B cell (primary cell): Measurements from ENCODE around the gene SLC7A6. TPM values are rescaled to one million over a fixed set of nuclear protein-coding genes. Genes with fewer than 3 reads are reported as not detected.

Source experiments
- ATAC-seq: fragments of 200-7000 bp; cut with Tn5 transposase; one replicate; pipeline ENCODE4 v1.10.0; 2021; ENCODE audit warnings: low read depth, mild to moderate bottlenecking, moderate number of reproducible peaks, moderate library complexity
- CTCF ChIA-PET: fragments of 350-600 bp; sonication (Branson Sonifier 250); formaldehyde crosslinking; loops from one replicate; lab custom pipeline; 2021; ENCODE audit warnings: antibody characterized with exemption, inconsistent platforms; lab: Charles Lee
- POLR2A ChIA-PET: fragments of 350-600 bp; sonication (Branson Sonifier 250); formaldehyde crosslinking; loops from one replicate; lab custom pipeline; 2021; ENCODE audit warnings: antibody characterized with exemption; lab: Charles Lee
- DNase-seq: peaks from one replicate; pipeline ENCODE4 v3.0.0; 2013
- H2AFZ ChIP-seq: 2 replicates; pipeline ENCODE4 v1.6.1; 2012; ENCODE audit warnings: mild to moderate bottlenecking, low read depth, low read length; ENCODE audit not compliant: insufficient read depth, poor library complexity, severe bottlenecking
- H3K27ac ChIP-seq, 2 donors: 1 replicate in 1 of 2; 2 replicates in 1 of 2; pipeline ENCODE4 v1.5.1; 2012 to 2013; ENCODE audit warnings: low read length in 2 of 2, mild to moderate bottlenecking in 2 of 2, moderate library complexity in 1 of 2
- H3K27me3 ChIP-seq, 4 experiments: fragments of 200-600 bp in 1 of 4; sonication (generic) in 1 of 4; replicated peaks in 1 of 4; 1 replicate in 2 of 4; 2 replicates in 2 of 4; pipeline versions ENCODE4 v1.6.1 to v1.7.0; 2013 to 2016; ENCODE audit warnings: low read length in 3 of 4, mild to moderate bottlenecking in 2 of 4, mixed read lengths in 1 of 4, moderate library complexity in 1 of 4; ENCODE audit not compliant: insufficient read depth in 4 of 4, control insufficient read depth in 3 of 4; ENCODE audit errors: control extremely low read depth in 1 of 4
- H3K36me3 ChIP-seq, 2 experiments: replicated peaks in 1 of 2; 1 replicate in 1 of 2; 2 replicates in 1 of 2; pipeline versions ENCODE4 v1.6.1 to v1.7.1; 2013; ENCODE audit warnings: low read length in 1 of 2; ENCODE audit not compliant: insufficient read depth in 2 of 2, control insufficient read depth in 1 of 2; ENCODE audit errors: control extremely low read depth in 1 of 2, extremely low read depth in 1 of 2
- H3K4me1 ChIP-seq, 2 donors: fragments of 200-600 bp in 1 of 2; sonication (generic) in 1 of 2; 1 replicate in 1 of 2; 2 replicates in 1 of 2; pipeline versions ENCODE4 v1.5.1 to v1.6.1; 2013 to 2017; ENCODE audit warnings: low read length in 2 of 2; ENCODE audit not compliant: control insufficient read depth in 2 of 2, insufficient read depth in 2 of 2
- H3K4me2 ChIP-seq: replicated peaks from 2 replicates; pipeline ENCODE3; 2012; ENCODE audit warnings: mild to moderate bottlenecking, low read depth, low read length; ENCODE audit not compliant: poor library complexity, severe bottlenecking
- H3K4me3 ChIP-seq, 5 experiments: fragments of 200-600 bp in 1 of 5; sonication (generic) in 1 of 5; 1 replicate in 3 of 5; 2 replicates in 2 of 5; pipeline versions ENCODE4 v1.5.1 to v1.7.0; 2011 to 2016; ENCODE audit warnings: low read length in 4 of 5, mild to moderate bottlenecking in 4 of 5, low read depth in 2 of 5, control low read depth in 1 of 5, moderate library complexity in 1 of 5; ENCODE audit not compliant: insufficient read depth in 1 of 5; ENCODE audit errors: control extremely low read depth in 1 of 5, extremely low read depth in 1 of 5
- H3K79me2 ChIP-seq: fragments of 200-600 bp; sonication (generic); one replicate; pipeline ENCODE4 v1.6.0; 2016; ENCODE audit warnings: low read length; ENCODE audit not compliant: control insufficient read depth, insufficient read depth
- H3K9ac ChIP-seq: fragments of 200-600 bp; sonication (generic); 2 replicates; pipeline ENCODE4 v1.6.1; 2017; ENCODE audit warnings: mild to moderate bottlenecking, low read length, moderate library complexity
- H3K9me3 ChIP-seq, 3 donors: one replicate each; pipeline versions ENCODE4 v1.6.1 to v1.7.1; 2013; ENCODE audit warnings: low read length in 2 of 3; ENCODE audit not compliant: control insufficient read depth in 2 of 3, insufficient read depth in 1 of 3; ENCODE audit errors: control extremely low read depth in 1 of 3
- H4K20me1 ChIP-seq: 2 replicates; pipeline ENCODE4 v1.6.0; 2012; ENCODE audit warnings: mild to moderate bottlenecking, low read length; ENCODE audit not compliant: insufficient read depth, control insufficient read depth, poor library complexity, severe bottlenecking
- H3K27ac Mint-ChIP-seq: one replicate; pipeline ENCODE4 v1.8.0; 2021; ENCODE audit warnings: mixed read lengths
- H3K27me3 Mint-ChIP-seq: one replicate; pipeline ENCODE4 v1.8.0; 2021; ENCODE audit warnings: mixed read lengths
- H3K4me1 Mint-ChIP-seq: one replicate; pipeline ENCODE4 v1.8.0; 2021; ENCODE audit warnings: mixed read lengths
- H3K4me3 Mint-ChIP-seq: one replicate; pipeline ENCODE4 v1.8.0; 2021; ENCODE audit warnings: mixed read lengths
- H3K9me3 Mint-ChIP-seq: one replicate; pipeline ENCODE4 v1.8.0; 2022; ENCODE audit warnings: mixed read lengths; ENCODE audit not compliant: insufficient read depth
- CTCF ChIP-seq: fragments of 200-600 bp; IDR thresholded peaks from one replicate; pipeline ENCODE4 v1.8.0; 2022; ENCODE audit warnings: antibody characterized with exemption, mild to moderate bottlenecking
- EZH2 ChIP-seq: IDR thresholded peaks from 2 replicates; pipeline ENCODE4 v1.6.1; 2012; ENCODE audit warnings: borderline replicate concordance, low read depth, mild to moderate bottlenecking, moderate library complexity, low read length; ENCODE audit not compliant: insufficient read depth, poor library complexity, severe bottlenecking
- WGBS: methylation state at CpG from one replicate; pipeline ENCODE4 v1.1.5; 2013; ENCODE audit warnings: missing lambda C conversion rate; ENCODE audit not compliant: insufficient coverage; 5-methylcytosine and 5-hydroxymethylcytosine counted together
- intact Hi-C: fragments of 100-400 bp; cut with micrococcal nuclease; formaldehyde crosslinking; loops from one replicate; pipeline ENCODE4 v1.10.0; 2022
- polyA plus RNA-seq: library from polyadenylated mRNA; depleted of rRNA; stranded (reverse); fragments of >200 nt; gene quantifications from 2 replicates; pipeline ENCODE4 v1.2.3, GENCODE V29; 2012
- total RNA-seq, 2 donors: library from RNA; stranded (reverse); fragments of 120-200 nt in 1 of 2; gene quantifications; 1 replicate in 1 of 2; 2 replicates in 1 of 2; pipeline versions ENCODE4 v1.2.3 to v1.2.4, GENCODE V29; 2013 to 2022

SLC7A6 gene
- total and polyA plus RNA-seq, 2 donors (not counting 1 experiment from before 2014, with no cell fraction given): 73.8 to 85.1 TPM

- Mint-ChIP-seq H3K9me3 (no peaks in the 10 kb centered on the region), H3K4me3 (peak overlapping the region; percentile 98), H3K4me1 (peaks cover 39% of the 10 kb centered on the region), H3K27me3 (no peaks in the 10 kb centered on the region), H3K27ac (peak overlapping the region; percentile 83)
- ChIA-PET CTCF (interaction anchor here (0.7 to 3.4 kb wide), 11 partner anchors 9 to 197 kb away, joined by 3 to 24 read pairs (median 6); partner anchors contain the start of genes PLA2G15 and SLC7A6), POLR2A (no interaction called here)
- 1% methylated on average over 72 of the region's 72 CpGs for WGBS
- Histone ChIP-seq H4K20me1 (no peaks in the 10 kb centered on the region), H3K4me3 (peak overlapping the region; percentile 58 to 76 (median 68)), H3K27me3 (no peaks in the 10 kb centered on the region), H3K4me1 (peaks cover 22 to 42% of the 10 kb centered on the region in 2 donors), H2AFZ (peak overlapping the region; percentile 84), H3K36me3 (no peaks in the 10 kb centered on the region), H3K79me2 (no peaks in the 10 kb centered on the region), H3K4me2 (peak overlapping the region; percentile 92), H3K9ac (peak overlapping the region; percentile 70), H3K9me3 (peaks cover 0 to 3% (median 0%) of the 10 kb centered on the region in 3 donors), H3K27ac (no peak overlapping the region)
- ATAC-seq (peak; percentile 81), DNase-seq (peak; percentile 88)
- intact Hi-C loops: loop anchor here (1.0 to 5.0 kb wide), 6 partner anchors 8 to 431 kb away; partner anchors contain the start of genes PLA2G15, RANBP10, SLC7A6 and SMPD3
- TF ChIP-seq CTCF (no peak), EZH2 (no peak)
These were observed 26.9 kb upstream of the SLC7A6 start for GRCh38 chr16:68237243-68238028.

- Mint-ChIP-seq H3K9me3 (no peaks in the 10 kb centered on the region), H3K4me1 (peaks cover 37% of the 10 kb centered on the region), H3K4me3 (peak overlapping the region; percentile 98), H3K27me3 (no peaks in the 10 kb centered on the region), H3K27ac (peak overlapping the region; percentile 83)
- Histone ChIP-seq H3K27me3 (no peaks in the 10 kb centered on the region), H3K4me1 (peaks cover 22 to 42% of the 10 kb centered on the region in 2 donors), H2AFZ (peak overlapping the region; percentile 84), H3K36me3 (no peaks in the 10 kb centered on the region), H3K27ac (no peak overlapping the region), H3K4me3 (peak overlapping the region; percentile 58 to 76 (median 68)), H3K4me2 (peak overlapping the region; percentile 92), H3K9ac (peak overlapping the region; percentile 70), H3K79me2 (no peaks in the 10 kb centered on the region), H3K9me3 (peaks cover 0 to 3% (median 0%) of the 10 kb centered on the region in 3 donors), H4K20me1 (no peaks in the 10 kb centered on the region)
- 4% methylated on average over 16 of the region's 20 CpGs for WGBS
- ChIA-PET CTCF (interaction anchor here (0.9 to 9.1 kb wide), 9 partner anchors 8 to 167 kb away, joined by 3 to 109 read pairs (median 7); partner anchors contain the start of gene SLC7A6), POLR2A (no interaction called here)
- no peak for DNase-seq
- TF ChIP-seq EZH2 (no peak), CTCF (no peak)
- no peak for ATAC-seq
- intact Hi-C loops: loop anchor here (5.0 kb wide), 1 partner anchor 406 kb away; no protein-coding TSS in a partner anchor
These were observed 26.3 kb upstream of the SLC7A6 start for GRCh38 chr16:68238029-68238345.
